Lower leg skin (tissue), 4 donors: ENCODE data around the gene ZNF496. TPM values are rescaled to one million over a fixed set of nuclear protein-coding genes. Genes with fewer than 3 reads are reported as not detected.

ENCODE experiments used
- DNase-seq, 2 donors: peaks; one replicate each; pipeline ENCODE4 v3.0.0-alpha.2; 2019; ENCODE audit warnings: low spot score in 2 of 2
- H3K4me3 ChIP-seq: fragments of 200-600 bp; sonication (generic); 2 replicates; pipeline ENCODE4 v1.5.1; 2017; ENCODE audit warnings: mild to moderate bottlenecking, low read depth; ENCODE audit not compliant: poor library complexity, severe bottlenecking
- POLR2A ChIP-seq, 2 donors: fragments of 450-650 bp; IDR thresholded peaks; one replicate each; pipeline ENCODE4 v1.6.1; 2016 to 2017; ENCODE audit warnings: antibody characterized with exemption in 2 of 2, mild to moderate bottlenecking in 1 of 2, moderate library complexity in 1 of 2
- WGBS, 2 donors: methylation state at CpG; one replicate each; pipeline ENCODE4 v1.1.5; 2018; 5-methylcytosine and 5-hydroxymethylcytosine counted together
- intact Hi-C: fragments of 100-400 bp; cut with DNase I; formaldehyde crosslinking; loops from one replicate; pipeline ENCODE4 v1.15.0; 2023; ENCODE audit warnings: low total_unique reads
- total RNA-seq, 4 donors: library from RNA; depleted of rRNA; stranded (reverse); fragments of >200 nt; gene quantifications; one replicate each; pipeline ENCODE4 v1.1.0, GENCODE V29; 2016
- TF ChIP-seq, protein P1 (sequence below), 3 donors: fragments of 450-650 bp; IDR thresholded peaks; one replicate each; pipeline ENCODE4 v1.5.1; 2016; ENCODE audit warnings: antibody characterized with exemption in 3 of 3, mild to moderate bottlenecking in 3 of 3, moderate library complexity in 2 of 3

ZNF496 gene
- total RNA-seq, 4 donors from 2014 or later, result 16.3 to 32.7 (median 25.9) TPM

DNA sequence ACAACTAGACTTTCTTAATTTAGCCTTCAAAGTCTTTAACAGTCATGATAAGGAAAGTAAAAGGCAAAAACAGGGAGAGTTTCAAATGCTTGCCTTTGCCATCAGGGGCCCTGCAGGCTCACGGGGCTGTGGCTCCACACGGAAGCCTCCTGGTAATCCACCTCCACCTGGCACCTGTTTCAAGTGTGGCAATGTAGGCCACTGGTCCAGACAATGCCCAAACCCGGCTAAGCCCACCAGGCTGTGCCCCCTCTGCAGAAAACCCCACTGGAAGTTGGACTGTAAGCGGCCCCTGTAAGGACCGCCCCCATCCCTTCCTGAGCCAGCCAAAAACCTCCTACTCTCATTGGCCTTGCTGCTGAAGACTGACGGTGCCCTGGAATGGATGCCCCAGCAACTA lies 43.3 kb downstream of the ZNF496 start:
- intact Hi-C loops, result no loop called here
- no peak overlapping the region for H3K4me3 ChIP-seq
- peak in 1 of 2 donors; percentile 60 for DNase-seq
- TF ChIP-seq, protein P1, sequence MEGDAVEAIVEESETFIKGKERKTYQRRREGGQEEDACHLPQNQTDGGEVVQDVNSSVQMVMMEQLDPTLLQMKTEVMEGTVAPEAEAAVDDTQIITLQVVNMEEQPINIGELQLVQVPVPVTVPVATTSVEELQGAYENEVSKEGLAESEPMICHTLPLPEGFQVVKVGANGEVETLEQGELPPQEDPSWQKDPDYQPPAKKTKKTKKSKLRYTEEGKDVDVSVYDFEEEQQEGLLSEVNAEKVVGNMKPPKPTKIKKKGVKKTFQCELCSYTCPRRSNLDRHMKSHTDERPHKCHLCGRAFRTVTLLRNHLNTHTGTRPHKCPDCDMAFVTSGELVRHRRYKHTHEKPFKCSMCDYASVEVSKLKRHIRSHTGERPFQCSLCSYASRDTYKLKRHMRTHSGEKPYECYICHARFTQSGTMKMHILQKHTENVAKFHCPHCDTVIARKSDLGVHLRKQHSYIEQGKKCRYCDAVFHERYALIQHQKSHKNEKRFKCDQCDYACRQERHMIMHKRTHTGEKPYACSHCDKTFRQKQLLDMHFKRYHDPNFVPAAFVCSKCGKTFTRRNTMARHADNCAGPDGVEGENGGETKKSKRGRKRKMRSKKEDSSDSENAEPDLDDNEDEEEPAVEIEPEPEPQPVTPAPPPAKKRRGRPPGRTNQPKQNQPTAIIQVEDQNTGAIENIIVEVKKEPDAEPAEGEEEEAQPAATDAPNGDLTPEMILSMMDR (IDR thresholded peaks at IDR 0.05), result no peak
- TF ChIP-seq POLR2A (IDR thresholded peaks at IDR 0.05), result no peak
- 90 to 94% methylated on average over 6 of the region's 6 CpGs for WGBS, 2 donors

DNA sequence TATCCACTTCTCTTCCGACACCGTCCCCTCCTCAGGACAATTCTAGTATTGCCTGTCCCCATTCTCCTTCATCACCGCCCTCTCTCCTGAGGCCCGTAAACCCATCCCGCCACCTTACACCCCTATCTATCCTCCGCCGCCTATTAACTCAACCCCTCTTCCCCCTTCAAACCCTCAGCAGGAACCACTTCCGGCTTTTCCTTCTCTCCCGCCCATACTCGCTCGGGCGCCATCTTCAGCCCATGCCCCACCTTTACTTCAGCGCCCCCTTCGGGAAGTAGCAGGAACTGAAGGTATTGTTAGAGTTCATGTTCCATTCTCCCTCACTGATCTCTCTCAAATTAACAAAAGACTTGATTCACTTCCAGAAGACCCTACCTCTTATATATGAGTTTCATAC lies 44.2 kb downstream of the ZNF496 start:
- TF ChIP-seq, protein P1 (IDR thresholded peaks at IDR 0.05), result no peak
- no peak for TF ChIP-seq POLR2A (IDR thresholded peaks at IDR 0.05)
- H3K4me3 ChIP-seq, result no peak overlapping the region
- intact Hi-C loops, result no loop called here
- DNase-seq, result peak in 1 of 2 donors; percentile 25
- 92 to 95% methylated on average over 14 of the region's 14 CpGs for WGBS, 2 donors

DNA sequence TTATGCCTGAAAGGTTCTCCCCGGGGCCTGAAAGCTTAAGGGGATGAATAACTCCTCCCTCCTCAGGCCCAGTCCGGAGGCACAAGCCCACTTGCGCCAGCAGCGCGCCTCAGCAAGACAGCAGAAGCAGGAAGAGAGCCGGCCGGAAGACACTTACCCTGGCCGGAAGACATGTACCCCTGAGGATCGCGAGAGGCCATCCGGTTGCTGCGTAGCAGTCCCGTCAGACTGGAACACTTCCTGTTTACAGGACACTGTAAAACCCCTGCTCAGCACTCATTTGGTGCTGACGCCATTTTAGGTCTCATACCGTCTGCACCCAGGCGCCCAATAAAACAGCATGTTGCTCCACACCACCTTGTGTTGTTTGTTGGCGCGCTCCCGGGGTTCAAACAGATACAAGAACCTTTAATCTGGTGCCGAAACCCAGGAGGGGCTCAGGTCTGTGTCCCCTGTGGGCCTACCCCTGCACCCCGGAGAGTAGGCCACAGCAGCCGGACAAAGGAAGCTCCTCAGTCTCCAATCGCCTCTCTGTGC lies 45.5 kb downstream of the ZNF496 start:
- H3K4me3 ChIP-seq, result no peak overlapping the region
- WGBS, 2 donors, result 95 to 98% methylated on average over 23 of the region's 23 CpGs
- peak in 1 of 2 donors; percentile 66 for DNase-seq
- TF ChIP-seq POLR2A (IDR thresholded peaks at IDR 0.05), result no peak
- TF ChIP-seq, protein P1 (IDR thresholded peaks at IDR 0.05), result no peak
- intact Hi-C loops, result no loop called here

DNA sequence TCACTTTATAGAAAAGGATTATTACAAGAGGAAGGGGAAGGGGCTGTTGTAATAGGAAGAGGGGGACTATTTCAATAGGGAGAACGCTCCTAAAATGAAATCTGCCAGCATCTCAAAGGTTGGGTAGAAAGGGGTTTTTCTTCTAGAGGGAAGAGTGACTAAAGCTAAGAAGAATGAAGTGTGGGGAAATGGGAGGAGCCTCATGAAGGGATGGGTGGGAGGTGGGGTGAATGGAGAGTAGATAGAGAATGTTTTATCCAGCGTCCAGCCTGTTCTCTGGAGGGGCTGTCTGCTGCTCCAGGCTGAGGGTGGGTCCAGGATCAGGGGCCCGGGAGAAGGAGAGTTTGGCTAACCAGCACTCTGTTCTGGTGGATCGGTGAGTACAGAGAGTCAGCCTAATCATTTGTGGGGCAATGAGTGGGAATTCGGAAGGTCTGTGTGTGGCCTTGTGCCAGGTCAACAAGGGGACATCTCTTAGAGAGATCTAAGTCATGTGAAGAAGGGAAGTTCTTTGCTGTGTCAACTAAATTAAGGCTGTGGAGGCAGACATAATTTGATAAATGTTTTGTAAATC lies 50.6 kb downstream of the ZNF496 start:
- intact Hi-C loops, result no loop called here
- WGBS, 2 donors, result 56 to 60% methylated on average over 5 of the region's 5 CpGs
- H3K4me3 ChIP-seq, result no peak overlapping the region
- peak in 1 of 2 donors; percentile 28 for DNase-seq
- TF ChIP-seq POLR2A (IDR thresholded peaks at IDR 0.05), result no peak
- TF ChIP-seq, protein P1 (IDR thresholded peaks at IDR 0.05), result no peak

DNA sequence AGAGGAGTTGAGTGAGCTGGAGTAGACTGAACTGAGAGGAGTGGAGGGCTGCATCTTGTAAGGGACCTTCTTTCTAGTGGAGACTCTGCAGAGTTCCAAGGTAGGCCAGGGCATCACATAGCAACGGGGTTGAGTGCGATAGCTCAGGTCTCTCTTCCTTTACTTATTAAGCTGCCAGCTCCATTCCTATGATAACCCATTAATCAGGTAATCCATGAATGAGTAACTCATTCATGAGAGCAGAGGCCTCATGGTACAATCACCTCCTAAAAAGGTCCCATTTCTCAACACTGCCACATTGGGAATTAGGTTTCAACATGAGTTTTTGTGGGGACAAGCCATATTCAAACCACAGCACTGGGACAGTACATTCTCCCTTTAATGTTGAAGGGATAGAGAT lies 54.5 kb downstream of the ZNF496 start:
- no peak for TF ChIP-seq POLR2A (IDR thresholded peaks at IDR 0.05)
- TF ChIP-seq, protein P1 (IDR thresholded peaks at IDR 0.05), result no peak
- no peak overlapping the region for H3K4me3 ChIP-seq
- WGBS, 2 donors, result 95 to 100% methylated on average over 2 of the region's 2 CpGs
- peak in 1 of 2 donors; percentile 15 for DNase-seq
- intact Hi-C loops, result no loop called here
